Nasal cavity respiratory epithelium epithelial cell of viscerocranial mucosa (primary cell): ENCODE measurements around the gene KEL. TPM values are rescaled to one million over a fixed set of nuclear protein-coding genes. Genes with fewer than 3 reads are reported as not detected.

ENCODE experiments used
- total RNA-seq: library from RNA; depleted of rRNA; stranded (reverse); fragments of >200 nt; gene quantifications from 2 replicates; pipeline ENCODE4 v1.2.3, GENCODE V29; 2014

KEL gene
- 0.28 TPM in 1 of 2 replicates, not detected in the other for total RNA-seq

GRCh38 chr7:142961973-142962926, at the start of gene KEL:
Gene KEL, minus strand, starts transcription at chr7:142962363. Its CDS starts 157 bp downstream, at chr7:142962206.

GRCh38 chr7:142939226-142939910, 22.8 kb downstream of the KEL start, which contains the start of gene LLCFC1:
Gene LLCFC1, plus strand, starts transcription at chr7:142939484. Its CDS starts 138 bp downstream, at chr7:142939622.

GRCh38 chr7:142933624-142934023, 28.5 kb downstream of the KEL start, which contains the start of gene TRPV5:
Gene TRPV5, minus strand, starts transcription at chr7:142933746. Its CDS starts 287 bp downstream, at chr7:142933459.

Other genes starting within 250 kb of the KEL start
- gene PRSS1, start 212.9 kb downstream of the KEL start, total RNA-seq, result not detected in 2 replicates
- gene PRSS2, start 191.4 kb downstream of the KEL start, total RNA-seq, result not detected in 2 replicates
- gene EPHB6, start 107.3 kb downstream of the KEL start, total RNA-seq, result 0.34 and 3.2 TPM in 2 replicates
- 0.14 TPM in 1 of 2 replicates, not detected in the other for gene TRPV6, start 76.6 kb downstream of the KEL start, total RNA-seq
- not detected in 2 replicates for gene TRPV5, start 28.6 kb downstream of the KEL start, total RNA-seq
- not detected in 2 replicates for gene LLCFC1, start 22.9 kb downstream of the KEL start, total RNA-seq
- not detected in 2 replicates for gene OR9A2, start 64.8 kb upstream of the KEL start, total RNA-seq
- gene OR6V1, start 90.0 kb upstream of the KEL start, total RNA-seq, result not detected in 2 replicates
- gene PIP, start 169.7 kb upstream of the KEL start, total RNA-seq, result 9.5 TPM in 1 of 2 replicates, not detected in the other
- not detected in 2 replicates for gene TAS2R39, start 221.1 kb upstream of the KEL start, total RNA-seq